GM21423 (cell line): ENCODE measurements around the gene FBH1.
"Not testable (repeated sequence)": the region's sequence is repeated elsewhere in the genome, so short reads cannot be mapped to it uniquely, and the experiment has no call there.

ENCODE experiments used
- ATAC-seq: cut with Tn5 transposase; IDR thresholded peaks from one replicate; pipeline ENCODE4 v1.9.1; 2021; ENCODE audit warnings: mild to moderate bottlenecking, moderate library complexity; ENCODE audit not compliant: unreplicated experiment

The FBH1 gene

GRCh38 chr10:5873515-5873995 lies 16.5 kb upstream of the FBH1 start:
- ATAC-seq = peak; percentile 82

GRCh38 chr10:5876181-5876768 lies 13.8 kb upstream of the FBH1 start:
- no peak for ATAC-seq

- ATAC-seq = not testable (repeated sequence)
Observed at GRCh38 chr10:5877041-5877440, 13.0 kb upstream of the FBH1 start.

- no peak for ATAC-seq
Observed at GRCh38 chr10:5882961-5883360, 7.1 kb upstream of the FBH1 start.

- ATAC-seq = no peak
Observed at GRCh38 chr10:5885619-5886018, 4.4 kb upstream of the FBH1 start.

GRCh38 chr10:5887029-5887428 lies 3.0 kb upstream of the FBH1 start:
- ATAC-seq = no peak

DNA sequence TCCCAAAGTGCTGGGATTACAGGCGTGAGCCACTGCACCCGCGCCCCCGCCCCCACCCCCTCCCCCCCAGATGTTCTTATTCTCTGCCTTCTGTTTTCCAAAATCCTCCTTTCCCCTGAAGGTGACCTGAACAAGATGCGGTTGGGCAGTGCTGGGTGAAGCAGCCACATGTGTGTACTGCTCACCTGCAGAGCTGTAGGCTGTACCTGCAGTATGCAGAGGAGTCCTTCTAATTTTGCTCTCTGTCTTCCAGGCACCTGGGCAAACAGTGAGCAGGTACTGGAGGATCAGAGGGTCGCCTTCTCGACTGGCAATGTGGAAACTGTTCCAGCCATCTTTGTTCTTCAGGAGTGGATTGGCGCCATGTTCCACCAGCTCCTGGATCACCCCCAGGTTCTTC lies 2.4 kb upstream of the FBH1 start:
- ATAC-seq = no peak

DNA sequence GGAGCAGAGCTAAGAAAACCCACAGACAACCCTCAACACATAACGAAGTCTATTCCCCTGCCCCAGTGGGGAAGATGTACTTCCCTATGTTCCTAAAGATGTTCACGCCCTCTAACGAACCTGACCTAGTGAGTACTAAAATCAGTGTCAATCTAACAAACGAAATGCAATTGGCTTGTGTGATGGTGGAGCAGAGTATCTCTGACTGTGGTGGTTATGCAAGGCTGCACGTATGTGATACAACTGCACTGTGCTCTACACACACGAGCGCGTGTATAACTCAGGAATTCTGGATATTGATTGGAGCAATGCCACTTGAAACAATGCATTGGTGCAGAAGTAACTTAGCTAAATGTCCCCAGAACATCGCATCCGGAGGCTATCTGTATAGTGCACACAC lies 1.7 kb upstream of the FBH1 start:
- ATAC-seq = no peak

DNA sequence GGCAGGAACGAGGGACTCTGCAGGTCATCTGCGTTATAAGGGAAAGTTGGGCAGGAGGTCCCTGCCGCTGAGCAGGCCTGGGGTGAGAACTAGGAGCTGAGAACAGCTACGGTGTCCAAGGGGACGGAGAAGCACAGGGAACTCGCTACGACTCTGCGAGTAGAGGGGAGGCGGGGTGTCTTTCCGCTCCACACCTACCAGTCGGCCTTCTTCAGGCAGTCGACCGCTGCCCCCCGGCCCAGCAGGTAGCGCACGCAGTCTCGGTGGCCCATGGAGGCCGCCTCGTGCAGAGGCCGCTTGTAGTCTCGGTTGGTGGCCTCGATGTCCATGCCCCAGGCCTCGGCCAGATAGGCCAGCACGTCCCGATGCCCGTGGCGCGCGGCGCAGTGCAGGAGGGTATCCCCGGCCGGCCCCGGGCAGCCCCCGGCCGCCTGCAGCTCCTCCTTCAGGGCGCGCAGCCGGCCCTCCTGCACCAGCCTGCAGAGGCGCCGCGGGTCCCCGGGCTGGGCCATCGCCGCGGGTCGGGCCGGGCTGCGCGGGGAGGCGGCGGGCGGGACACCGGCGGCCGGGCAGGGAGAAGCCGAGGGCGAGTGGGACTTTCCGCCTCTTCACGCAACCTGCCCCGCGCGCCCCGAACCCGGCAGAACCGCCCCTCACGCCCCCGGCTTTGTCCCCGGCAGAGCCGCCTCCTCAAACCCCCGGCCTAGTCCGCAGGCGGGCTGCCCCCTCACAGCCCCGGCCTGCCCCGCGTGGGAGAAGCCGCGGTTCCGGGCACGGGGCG lies 1.0 kb upstream of the FBH1 start:
- ATAC-seq = peak; percentile 24

DNA sequence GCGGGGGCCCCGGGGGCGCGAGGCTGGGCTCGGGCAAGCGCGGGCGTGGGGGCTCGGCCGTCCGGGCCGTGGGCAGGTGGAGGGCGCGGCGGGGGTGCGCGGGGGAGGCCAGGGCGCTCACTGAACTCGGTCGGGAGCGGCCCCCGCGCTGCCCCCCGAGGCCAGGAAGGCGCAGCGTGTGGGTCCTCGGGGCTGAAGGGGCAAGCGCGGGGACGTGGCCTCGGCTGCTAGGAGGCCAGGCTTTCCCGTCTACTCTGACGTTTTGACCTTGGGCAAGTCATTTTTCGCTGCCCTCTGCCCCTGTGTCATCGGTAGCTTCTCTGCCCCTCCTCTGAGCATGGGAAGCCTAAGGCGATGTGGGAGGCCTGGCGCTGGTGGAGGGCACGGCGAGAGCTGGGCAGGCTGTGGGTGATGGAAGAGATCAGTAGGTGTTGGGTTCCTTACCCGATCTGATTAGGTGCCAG lies 441 bp downstream of the FBH1 start:
- ATAC-seq = peak; percentile 9

GRCh38 chr10:5891009-5891408 lies 966 bp downstream of the FBH1 start:
- no peak for ATAC-seq

DNA sequence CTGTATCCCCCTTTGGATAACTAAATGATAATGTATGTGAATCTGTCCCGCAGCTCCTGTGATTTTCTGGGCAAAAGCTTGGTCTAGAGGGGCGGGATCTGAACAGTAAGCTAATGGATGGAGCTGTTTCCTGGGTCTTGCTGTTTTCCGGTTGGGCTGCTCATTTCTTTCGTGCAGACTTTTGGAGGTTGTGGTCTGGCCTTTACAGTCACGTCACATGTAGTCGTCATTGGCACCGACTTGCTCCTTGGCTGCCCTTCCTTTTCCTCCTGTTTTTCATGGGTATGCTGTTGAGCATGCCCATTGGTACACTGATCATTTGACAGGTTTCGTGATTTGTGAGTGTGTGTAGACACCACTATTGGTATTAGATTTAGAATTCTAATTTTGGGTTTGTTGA lies 2.0 kb downstream of the FBH1 start:
- ATAC-seq = no peak

DNA sequence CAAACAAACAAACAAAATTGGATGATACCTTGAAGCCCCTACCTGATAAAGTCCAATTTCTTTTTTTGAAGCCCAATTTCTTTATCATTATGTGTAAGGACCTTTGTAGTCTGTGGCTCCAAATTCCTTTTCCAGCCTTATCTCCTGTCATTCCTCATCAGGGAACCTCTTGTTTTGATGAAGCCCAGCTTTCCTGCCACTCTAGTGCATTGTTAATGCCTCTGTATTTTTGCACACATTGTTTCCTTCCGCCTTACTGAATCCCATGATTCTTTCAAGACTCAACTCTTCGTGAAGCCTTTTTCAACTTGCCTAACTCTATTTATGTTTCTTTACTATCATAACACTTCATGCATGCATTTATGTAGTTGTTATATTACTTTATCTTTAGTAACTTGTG lies 3.3 kb downstream of the FBH1 start:
- no peak for ATAC-seq

- ATAC-seq = no peak
Observed at GRCh38 chr10:5894403-5894802, 4.4 kb downstream of the FBH1 start.

GRCh38 chr10:5894873-5895272 lies 4.8 kb downstream of the FBH1 start:
- no peak for ATAC-seq

DNA sequence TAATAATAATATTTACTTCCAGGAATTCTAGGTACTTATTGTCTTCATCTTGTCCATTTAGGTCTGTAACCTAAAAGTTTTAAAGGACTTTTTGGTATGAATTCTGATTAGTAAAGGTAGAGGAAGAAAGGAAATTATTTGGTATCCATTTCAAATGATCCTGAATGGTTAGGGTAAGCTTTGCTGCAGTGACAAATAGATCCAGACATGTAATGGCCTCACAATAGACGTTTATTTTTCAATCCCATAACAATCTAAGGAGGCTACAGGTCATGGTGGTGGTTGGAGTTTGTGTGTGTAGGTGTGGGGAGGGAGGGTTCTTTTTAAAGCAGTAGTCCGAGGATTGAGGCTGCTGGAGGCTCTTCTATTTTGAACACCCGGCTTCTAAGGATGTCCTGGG lies 5.3 kb downstream of the FBH1 start:
- ATAC-seq = no peak

DNA sequence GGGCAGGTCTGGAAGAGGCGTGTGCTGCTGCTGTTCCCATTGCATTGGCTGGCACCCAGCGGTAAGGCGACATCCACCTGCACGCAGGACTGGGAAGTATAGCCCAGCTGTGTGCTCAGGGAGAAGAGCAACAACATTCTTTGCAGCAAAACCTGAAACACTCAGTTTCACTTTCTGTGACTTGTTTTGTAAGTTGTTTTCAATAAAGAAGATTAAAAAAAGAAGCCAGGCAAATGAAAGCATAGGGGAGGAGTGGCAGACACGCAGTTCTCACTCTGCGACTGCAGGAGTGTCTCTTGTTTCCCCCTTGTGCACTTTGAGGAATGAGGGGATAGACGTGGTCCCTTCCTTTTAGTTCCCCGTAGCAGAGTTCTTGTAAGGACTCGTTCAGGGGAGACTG lies 5.8 kb downstream of the FBH1 start:
- ATAC-seq = peak; percentile 65

GRCh38 chr10:5896208-5897052 lies 6.4 kb downstream of the FBH1 start:
- ATAC-seq = no peak

GRCh38 chr10:5897053-5897340 lies 7.0 kb downstream of the FBH1 start:
- ATAC-seq = no peak

DNA sequence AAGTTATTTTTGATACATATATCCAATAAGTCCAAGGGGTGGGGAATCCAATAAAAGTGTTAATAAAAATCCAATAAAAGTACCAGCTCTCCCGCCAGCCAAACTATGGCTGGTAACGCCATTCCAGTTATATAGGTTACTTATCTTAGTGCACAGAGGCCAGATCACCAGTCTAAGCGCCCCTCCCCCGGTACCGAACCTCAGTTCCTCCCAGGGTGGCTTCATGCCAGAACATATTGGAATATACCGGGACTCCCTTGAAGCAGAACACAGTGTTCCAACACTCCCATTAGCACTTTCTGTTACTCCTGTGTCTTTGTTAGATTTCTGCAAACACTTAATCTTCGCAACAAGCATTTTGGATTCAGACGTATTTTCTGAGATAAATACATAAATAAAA lies 7.5 kb downstream of the FBH1 start:
- no peak for ATAC-seq

- no peak for ATAC-seq
Observed at GRCh38 chr10:5898163-5898562, 8.1 kb downstream of the FBH1 start.

- ATAC-seq = no peak
Observed at GRCh38 chr10:5900247-5900646, 10.2 kb downstream of the FBH1 start.
